ENCODE data around the gene CYP27A1. TPM values are rescaled to one million over a fixed set of nuclear protein-coding genes. Genes with fewer than 3 reads are reported as not detected.

CYP27A1 gene
- total RNA-seq, 1 donor from 2014 or later = 5.2 TPM

- DNase-seq (ENCODE audit: low spot score) = no peak
- intact Hi-C loops (cut with DNase I) = no loop called here
Observed at GRCh38 chr2:218804817-218805216, 22.9 kb downstream of the CYP27A1 start.

- intact Hi-C loops (cut with DNase I) = no loop called here
- DNase-seq (ENCODE audit: low spot score) = no peak
Observed at GRCh38 chr2:218805627-218806026, 23.7 kb downstream of the CYP27A1 start.

GRCh38 chr2:218806346-218806978 lies 24.5 kb downstream of the CYP27A1 start:
- DNase-seq (ENCODE audit: low spot score) = no peak
- intact Hi-C loops (cut with DNase I) = no loop called here

GRCh38 chr2:218807626-218808025 lies 25.7 kb downstream of the CYP27A1 start:
- intact Hi-C loops (cut with DNase I) = no loop called here
- DNase-seq (ENCODE audit: low spot score) = no peak

- DNase-seq (ENCODE audit: low spot score) = no peak
- intact Hi-C loops (cut with DNase I) = no loop called here
Observed at GRCh38 chr2:218809515-218809914, 27.6 kb downstream of the CYP27A1 start.

GRCh38 chr2:218810256-218810655 lies 28.3 kb downstream of the CYP27A1 start:
- intact Hi-C loops (cut with DNase I) = no loop called here

GRCh38 chr2:218811382-218811781 lies 29.4 kb downstream of the CYP27A1 start:
- no peak for DNase-seq (ENCODE audit: low spot score)
- intact Hi-C loops (cut with DNase I) = no loop called here

More at GRCh38 chr2:218810256-218810655, 28.3 kb downstream of the CYP27A1 start:
- DNase-seq (ENCODE audit: low spot score) = no peak

- DNase-seq (ENCODE audit: low spot score) = no peak
- intact Hi-C loops (cut with DNase I) = no loop called here
Observed at GRCh38 chr2:218812096-218812815, 30.3 kb downstream of the CYP27A1 start.

GRCh38 chr2:218812861-218813260 lies 30.9 kb downstream of the CYP27A1 start:
- intact Hi-C loops (cut with DNase I) = no loop called here
- DNase-seq (ENCODE audit: low spot score) = no peak

- intact Hi-C loops (cut with DNase I) = no loop called here
Observed at GRCh38 chr2:218813771-218814460, 32.0 kb downstream of the CYP27A1 start.

GRCh38 chr2:218814540-218815243 lies 32.7 kb downstream of the CYP27A1 start:
- no peak for DNase-seq (ENCODE audit: low spot score)
- intact Hi-C loops (cut with DNase I) = no loop called here

More at GRCh38 chr2:218813771-218814460, 32.0 kb downstream of the CYP27A1 start:
- DNase-seq (ENCODE audit: low spot score) = no peak

- DNase-seq (ENCODE audit: low spot score) = no peak
- intact Hi-C loops (cut with DNase I) = no loop called here
Observed at GRCh38 chr2:218815244-218815637, 33.3 kb downstream of the CYP27A1 start.

GRCh38 chr2:218815649-218816048 lies 33.7 kb downstream of the CYP27A1 start:
- intact Hi-C loops (cut with DNase I) = no loop called here

GRCh38 chr2:218816561-218817011 lies 34.6 kb downstream of the CYP27A1 start:
- intact Hi-C loops (cut with DNase I) = no loop called here
- DNase-seq (ENCODE audit: low spot score) = no peak

More at GRCh38 chr2:218815649-218816048, 33.7 kb downstream of the CYP27A1 start:
- no peak for DNase-seq (ENCODE audit: low spot score)

- intact Hi-C loops (cut with DNase I) = no loop called here
- DNase-seq (ENCODE audit: low spot score) = no peak
Observed at GRCh38 chr2:218819093-218819492, 37.1 kb downstream of the CYP27A1 start.

- intact Hi-C loops (cut with DNase I) = no loop called here
- DNase-seq (ENCODE audit: low spot score) = no peak
Observed at GRCh38 chr2:218820746-218821369, 38.9 kb downstream of the CYP27A1 start.

GRCh38 chr2:218821605-218822211 lies 39.8 kb downstream of the CYP27A1 start:
- intact Hi-C loops (cut with DNase I) = no loop called here
- DNase-seq (ENCODE audit: low spot score) = no peak

- no peak for DNase-seq (ENCODE audit: low spot score)
- intact Hi-C loops (cut with DNase I) = no loop called here
Observed at GRCh38 chr2:218822622-218823021, 40.7 kb downstream of the CYP27A1 start.

GRCh38 chr2:218823196-218823855 lies 41.4 kb downstream of the CYP27A1 start:
- intact Hi-C loops (cut with DNase I) = no loop called here
- DNase-seq (ENCODE audit: low spot score) = no peak
